ENCODE data around the gene FOXP1. TPM values are rescaled to one million over a fixed set of nuclear protein-coding genes. Genes with fewer than 3 reads are reported as not detected.

The FOXP1 gene
- total and polyA plus RNA-seq, 2 experiments from 2014 or later, result 76.8 to 99.8 TPM

DNA sequence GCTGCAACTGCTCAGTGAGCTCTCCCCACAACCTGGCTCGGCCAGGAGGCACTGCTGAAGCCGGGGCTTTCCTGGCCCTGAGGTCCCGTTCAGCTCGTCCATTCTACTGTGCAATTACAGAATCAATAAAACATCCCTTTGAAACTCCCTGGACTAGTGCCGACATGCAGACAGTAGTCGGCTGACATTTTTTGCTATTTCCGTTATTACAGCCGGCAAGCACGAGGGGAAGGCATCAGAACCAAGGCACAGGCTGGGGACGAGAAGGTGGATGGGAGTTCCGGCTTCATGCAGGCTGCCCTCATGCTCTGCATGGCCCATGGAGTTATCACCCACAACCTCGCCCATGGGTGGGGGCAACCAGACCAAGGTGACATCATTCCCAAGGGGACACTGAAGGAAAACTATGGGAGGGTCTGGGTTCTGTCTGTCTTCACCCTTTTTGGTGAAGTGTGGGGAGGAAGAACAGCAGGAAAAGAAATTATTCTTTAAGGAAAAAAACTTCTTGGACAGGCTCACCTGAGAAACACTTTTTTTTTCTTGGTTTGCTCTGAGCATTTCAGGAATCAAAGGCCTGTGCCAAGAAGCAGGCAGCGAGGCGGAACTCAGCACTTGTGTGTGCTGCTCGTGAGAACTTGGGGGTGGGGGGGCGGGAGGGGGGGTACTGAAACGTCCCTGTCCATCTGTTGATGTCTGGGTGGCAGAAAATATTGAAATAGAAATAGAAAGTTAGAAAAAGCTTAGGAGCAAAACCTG, 154.5 kb downstream of the FOXP1 start:
- Histone ChIP-seq H3K79me2 (peaks cover 53% of the 10 kb centered on the region), H3K4me2 (peak overlapping the region; percentile 55), H3K36me3 (replicated peaks; ENCODE audit: insufficient read depth, low read depth) (no peaks in the 10 kb centered on the region), H3K4me1 (ENCODE audit: insufficient read depth) (peaks cover 14% of the 10 kb centered on the region), H4K20me1 (ENCODE audit: insufficient read depth, poor library complexity, severe bottlenecking) (no peaks in the 10 kb centered on the region), H3K9me3 (ENCODE audit: low read depth) (no peaks in the 10 kb centered on the region), H3K27me3 (no peaks in the 10 kb centered on the region), H3K27ac (peak overlapping the region; percentile 66), H3K9me2 (replicated peaks; ENCODE audit: insufficient read depth) (no peaks in the 10 kb centered on the region), H3K4me3 (no peak overlapping the region), H2AFZ (no peak overlapping the region)
- TF ChIP-seq, protein P1, sequence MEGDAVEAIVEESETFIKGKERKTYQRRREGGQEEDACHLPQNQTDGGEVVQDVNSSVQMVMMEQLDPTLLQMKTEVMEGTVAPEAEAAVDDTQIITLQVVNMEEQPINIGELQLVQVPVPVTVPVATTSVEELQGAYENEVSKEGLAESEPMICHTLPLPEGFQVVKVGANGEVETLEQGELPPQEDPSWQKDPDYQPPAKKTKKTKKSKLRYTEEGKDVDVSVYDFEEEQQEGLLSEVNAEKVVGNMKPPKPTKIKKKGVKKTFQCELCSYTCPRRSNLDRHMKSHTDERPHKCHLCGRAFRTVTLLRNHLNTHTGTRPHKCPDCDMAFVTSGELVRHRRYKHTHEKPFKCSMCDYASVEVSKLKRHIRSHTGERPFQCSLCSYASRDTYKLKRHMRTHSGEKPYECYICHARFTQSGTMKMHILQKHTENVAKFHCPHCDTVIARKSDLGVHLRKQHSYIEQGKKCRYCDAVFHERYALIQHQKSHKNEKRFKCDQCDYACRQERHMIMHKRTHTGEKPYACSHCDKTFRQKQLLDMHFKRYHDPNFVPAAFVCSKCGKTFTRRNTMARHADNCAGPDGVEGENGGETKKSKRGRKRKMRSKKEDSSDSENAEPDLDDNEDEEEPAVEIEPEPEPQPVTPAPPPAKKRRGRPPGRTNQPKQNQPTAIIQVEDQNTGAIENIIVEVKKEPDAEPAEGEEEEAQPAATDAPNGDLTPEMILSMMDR (IDR thresholded peaks at IDR 0.05; ENCODE audit: poor library complexity), result no peak
- TF ChIP-seq EZH2 (IDR thresholded peaks at IDR 0.05; ENCODE audit: borderline replicate concordance) (no peak), EZH2phosphoT487 (IDR thresholded peaks at IDR 0.05; ENCODE audit: low read depth, severe bottlenecking, unreplicated experiment) (no peak)
- DNase-seq (ENCODE audit: low spot score), result peak; percentile 44
- 45% methylated on average over 17 of the region's 17 CpGs for WGBS (ENCODE audit: low lambda C conversion rate, missing lambda C conversion rate)

DNA sequence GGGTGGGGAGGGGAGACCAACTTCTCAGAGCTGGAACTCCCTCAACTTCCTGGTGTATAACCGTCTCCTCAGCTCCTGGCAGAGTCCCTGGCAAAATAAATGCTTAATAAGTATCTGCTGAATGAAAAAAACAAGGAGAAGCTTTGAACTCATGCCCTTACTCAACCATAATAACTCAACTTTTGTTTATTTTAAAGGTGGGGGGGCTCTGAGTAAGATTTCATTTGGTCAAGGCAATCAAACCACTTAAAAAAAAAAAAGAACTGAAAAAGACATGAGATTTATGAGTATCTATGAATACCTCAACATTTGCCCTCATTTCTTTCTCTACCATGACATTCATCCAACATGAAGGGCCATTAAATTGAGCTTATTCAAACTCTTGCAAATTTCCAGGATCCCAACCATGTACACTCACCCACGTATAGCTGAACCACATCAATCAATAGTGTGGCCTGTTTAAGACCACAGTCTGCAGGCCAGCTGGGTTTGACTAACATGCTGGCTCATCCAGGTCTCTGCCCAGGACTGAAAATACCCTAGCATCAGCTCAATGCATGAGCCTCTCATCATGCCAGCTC, 157.9 kb downstream of the FOXP1 start:
- H2AFZ ChIP-seq, result no peak overlapping the region
- no peaks in the 10 kb centered on the region for H3K36me3 ChIP-seq (replicated peaks; ENCODE audit: insufficient read depth, low read depth)
- no peaks in the 10 kb centered on the region for H3K9me2 ChIP-seq (replicated peaks; ENCODE audit: insufficient read depth)
- H3K4me2 ChIP-seq, result no peak overlapping the region
- 81% methylated on average over 2 of the region's 2 CpGs for WGBS (ENCODE audit: low lambda C conversion rate, missing lambda C conversion rate)
- no peak for DNase-seq (ENCODE audit: low spot score)
- no peaks in the 10 kb centered on the region for H3K9me3 ChIP-seq (ENCODE audit: low read depth)
- peaks cover 7% of the 10 kb centered on the region for H3K4me1 ChIP-seq (ENCODE audit: insufficient read depth)
- no peak overlapping the region for H3K27ac ChIP-seq
- H3K79me2 ChIP-seq, result peaks cover 53% of the 10 kb centered on the region
- H3K27me3 ChIP-seq, result no peaks in the 10 kb centered on the region
- TF ChIP-seq EZH2phosphoT487 (IDR thresholded peaks at IDR 0.05; ENCODE audit: low read depth, severe bottlenecking, unreplicated experiment), result no peak
- TF ChIP-seq EZH2 (IDR thresholded peaks at IDR 0.05; ENCODE audit: borderline replicate concordance), result no peak
- TF ChIP-seq, protein P1 (IDR thresholded peaks at IDR 0.05; ENCODE audit: poor library complexity), result no peak
- no peak overlapping the region for H3K4me3 ChIP-seq
- no peaks in the 10 kb centered on the region for H4K20me1 ChIP-seq (ENCODE audit: insufficient read depth, poor library complexity, severe bottlenecking)

DNA sequence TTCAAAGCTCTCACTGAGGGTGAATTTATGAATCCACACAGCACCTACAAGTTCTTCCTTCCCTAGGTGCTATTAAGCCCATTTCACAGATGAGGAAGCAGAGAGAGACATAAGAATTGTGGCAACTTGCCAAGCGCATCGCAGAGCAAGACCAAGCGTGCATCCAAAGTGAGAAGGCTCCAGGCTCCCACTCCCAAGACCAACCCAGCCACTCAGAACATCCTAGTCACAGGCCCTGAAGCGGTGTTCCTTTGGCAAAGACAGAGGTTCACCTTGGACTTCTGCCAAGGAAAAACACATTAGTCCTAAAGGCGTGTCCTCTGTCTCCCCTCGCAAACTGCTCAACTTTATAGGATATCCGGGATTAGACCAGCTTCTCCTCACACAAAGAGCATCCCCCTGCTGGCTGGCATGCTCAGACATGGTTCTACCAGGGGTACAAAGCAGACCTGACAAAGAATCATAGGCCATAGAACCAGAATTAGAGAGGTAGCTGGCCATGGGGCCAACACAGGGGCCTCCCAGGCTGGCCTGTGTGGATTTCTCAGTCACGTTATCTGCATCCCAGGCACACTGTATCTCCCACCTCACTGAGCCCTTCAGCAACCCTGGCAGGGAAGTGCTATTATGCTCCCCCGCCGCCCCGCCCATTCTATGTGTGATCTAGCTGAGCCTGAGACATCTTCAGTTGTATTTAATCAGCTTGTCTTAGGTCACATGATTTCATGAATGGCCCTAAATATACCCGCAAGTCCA, 160.2 kb downstream of the FOXP1 start:
- no peak overlapping the region for H3K27ac ChIP-seq
- DNase-seq (ENCODE audit: low spot score), result peak; percentile 44
- peaks cover 50% of the 10 kb centered on the region for H3K79me2 ChIP-seq
- H3K4me2 ChIP-seq, result no peak overlapping the region
- H4K20me1 ChIP-seq (ENCODE audit: insufficient read depth, poor library complexity, severe bottlenecking), result no peaks in the 10 kb centered on the region
- H3K27me3 ChIP-seq, result no peaks in the 10 kb centered on the region
- no peaks in the 10 kb centered on the region for H3K9me2 ChIP-seq (replicated peaks; ENCODE audit: insufficient read depth)
- no peaks in the 10 kb centered on the region for H3K9me3 ChIP-seq (ENCODE audit: low read depth)
- no peak overlapping the region for H2AFZ ChIP-seq
- no peaks in the 10 kb centered on the region for H3K4me1 ChIP-seq (ENCODE audit: insufficient read depth)
- no peaks in the 10 kb centered on the region for H3K36me3 ChIP-seq (replicated peaks; ENCODE audit: insufficient read depth, low read depth)
- no peak overlapping the region for H3K4me3 ChIP-seq
- 78% methylated on average over 12 of the region's 12 CpGs for WGBS (ENCODE audit: low lambda C conversion rate, missing lambda C conversion rate)
- no peak for TF ChIP-seq EZH2phosphoT487 (IDR thresholded peaks at IDR 0.05; ENCODE audit: low read depth, severe bottlenecking, unreplicated experiment)
- TF ChIP-seq, protein P1 (IDR thresholded peaks at IDR 0.05; ENCODE audit: poor library complexity), result peak; percentile 12
